HT1080 (cell line): ENCODE data around the gene PPP1R12A. TPM values are rescaled to one million over a fixed set of nuclear protein-coding genes. Genes with fewer than 3 reads are reported as not detected.
"Not testable (repeated sequence)": the region's sequence is repeated elsewhere in the genome, so short reads cannot be mapped to it uniquely, and the experiment has no call there.

ENCODE experiments used
- DNase-seq: peaks from one replicate; pipeline ENCODE4 v3.0.0-alpha.2; 2015; ENCODE audit warnings: low read depth
- polyA plus RNA-seq, 2 experiments: library from polyadenylated mRNA; depleted of rRNA; stranded (reverse); fragments of >200 nt; gene quantifications; 2 replicates each; pipeline ENCODE4 v1.2.3, GENCODE V29; 2015
- total RNA-seq: library from RNA; depleted of rRNA; stranded (reverse); fragments of >200 nt; shearing (Covaris generic); gene quantifications from 2 replicates; pipeline ENCODE4 v1.2.3, GENCODE V29; 2014; rRNA removed

The PPP1R12A gene
- total RNA-seq, result 36.3 and 43.4 TPM in 2 replicates
- 26.5 and 40.2 TPM in 2 replicates for polyA plus RNA-seq (2015; cell fraction: cytosol; rRNA removed)
- polyA plus RNA-seq (2015; cell fraction: nucleus; rRNA removed), result 85.9 and 107 TPM in 2 replicates

DNA sequence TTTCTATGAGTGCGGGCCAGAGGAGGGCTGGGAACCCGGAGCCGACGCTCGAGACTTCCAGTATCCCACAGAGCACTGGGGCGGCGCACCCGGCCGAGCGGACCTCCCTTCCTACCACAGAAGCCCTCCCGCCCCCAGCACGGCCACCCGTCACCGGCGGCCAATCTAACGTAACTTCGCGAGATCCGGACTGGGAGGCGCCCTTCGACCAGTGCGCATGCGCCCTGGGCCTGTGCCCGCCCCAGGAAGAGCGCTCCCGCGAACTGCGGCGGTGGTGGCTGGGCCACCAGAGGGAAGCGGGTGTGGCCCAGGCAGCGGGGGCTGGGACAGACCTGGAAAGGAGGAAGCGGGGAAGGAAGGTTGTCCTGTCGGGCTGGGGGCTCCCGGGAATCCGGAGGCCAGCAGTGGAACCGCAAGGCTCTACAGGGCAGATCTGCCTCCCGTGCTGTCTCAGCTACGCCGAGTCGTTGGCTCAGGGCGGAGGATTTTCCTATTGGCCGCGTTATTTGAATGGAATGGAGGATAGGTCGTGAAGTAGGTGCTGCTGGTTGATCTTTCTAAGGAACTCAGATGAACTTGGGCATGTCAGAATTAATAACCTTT is at the start of gene PPP1R12A:
PPP1R12A (minus strand) TSS at position 77 of the 603 bp plus-strand sequence. CDS start 166 bp downstream, outside the sequence.
- DNase-seq, result peak; percentile 99

DNA sequence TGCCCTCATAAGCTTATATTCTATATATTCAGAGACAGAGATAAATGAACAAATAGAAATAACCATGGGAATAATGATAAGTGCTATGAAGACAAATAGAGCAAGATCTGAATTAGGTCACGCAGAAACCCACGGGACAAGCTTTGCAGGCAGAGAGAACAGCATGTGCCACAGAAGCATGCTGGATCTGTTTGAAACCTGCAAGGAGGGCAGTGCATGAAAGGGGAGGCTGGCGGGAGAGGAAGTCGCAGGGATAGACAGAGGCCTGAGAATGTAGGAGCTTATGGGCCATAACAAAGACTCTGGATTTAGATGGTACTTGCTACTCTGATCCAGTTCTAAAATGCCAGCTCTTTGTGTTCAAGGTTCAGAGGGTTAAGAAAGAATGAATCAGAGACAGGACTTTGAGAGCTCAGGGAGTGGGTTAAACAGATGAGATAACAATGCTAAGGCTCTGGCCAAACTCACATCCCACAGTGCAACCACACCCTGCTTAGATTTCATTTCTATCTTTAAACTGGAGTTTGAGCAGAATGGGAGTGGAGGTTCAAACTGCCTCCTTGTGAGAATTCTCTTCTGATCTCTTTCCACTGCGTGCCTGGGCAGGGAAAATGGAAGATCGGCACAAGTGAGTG is 49.2 kb upstream of the PPP1R12A start:
- DNase-seq, result peak; percentile 76

DNA sequence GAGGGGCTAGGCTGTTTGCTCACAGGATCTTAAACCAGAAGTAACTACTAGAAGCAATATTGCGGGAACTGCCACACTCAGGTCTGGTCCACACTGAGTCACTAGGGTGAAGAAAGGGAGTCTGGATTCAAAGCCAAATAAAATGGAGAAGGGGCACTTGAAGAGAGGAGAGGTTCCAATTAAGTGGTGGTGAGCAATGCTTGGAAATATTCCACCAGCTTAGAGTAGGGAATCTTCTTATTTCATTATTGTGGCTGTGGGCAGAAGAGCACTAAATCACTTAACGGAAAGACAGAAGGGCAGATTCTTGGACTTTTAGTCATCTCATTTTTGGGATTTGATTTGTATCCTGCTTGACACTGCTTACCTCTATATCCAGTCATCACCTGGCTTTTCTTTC is 48.6 kb upstream of the PPP1R12A start:
- peak; percentile 95 for DNase-seq

DNA sequence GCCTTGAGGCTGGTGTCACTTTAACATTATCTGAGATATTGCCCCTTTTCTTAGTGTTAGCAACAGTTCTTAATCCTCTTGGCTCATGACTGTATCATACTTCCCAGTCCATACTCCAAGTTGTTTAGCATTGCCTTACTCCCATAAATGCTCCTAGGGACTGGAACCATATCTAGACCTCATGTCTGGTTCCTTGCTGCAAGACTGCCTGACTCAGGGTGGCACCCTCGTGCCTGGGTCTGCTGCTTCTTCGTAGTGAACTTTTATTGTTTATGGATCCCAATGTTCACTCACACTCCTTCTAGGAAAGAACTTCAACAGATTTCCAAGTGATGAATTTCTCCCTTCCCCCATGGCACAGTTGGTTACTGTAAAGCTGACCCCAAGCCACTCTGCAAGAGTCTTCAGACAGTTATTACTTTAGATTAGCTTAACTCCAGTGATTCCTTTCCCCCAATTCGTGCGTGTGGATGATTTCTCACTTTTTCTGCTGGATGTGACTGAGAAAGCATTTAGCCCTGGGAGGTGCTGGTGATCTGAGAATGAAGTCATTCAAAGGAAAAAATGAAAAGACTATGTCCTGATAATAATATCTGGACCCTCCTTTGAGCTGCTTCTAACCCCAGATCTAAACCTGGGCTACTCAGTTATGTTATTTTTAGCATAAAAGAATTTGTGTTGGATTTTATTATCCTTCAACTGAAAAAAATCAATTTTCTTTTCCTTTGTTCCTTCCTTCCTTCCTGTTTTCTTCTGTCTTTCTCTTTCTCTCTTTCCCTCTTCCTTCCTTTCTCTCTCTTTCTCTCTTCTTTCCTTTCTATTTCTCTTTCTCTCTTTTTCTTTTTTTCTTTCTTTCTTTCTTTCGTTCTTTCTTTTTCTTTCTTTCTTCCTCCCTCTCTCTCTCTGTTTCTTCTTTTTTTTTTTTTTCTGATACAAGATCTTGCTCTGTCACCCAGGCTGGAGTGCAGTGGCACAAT is 47.5 kb upstream of the PPP1R12A start:
- DNase-seq, result no peak

DNA sequence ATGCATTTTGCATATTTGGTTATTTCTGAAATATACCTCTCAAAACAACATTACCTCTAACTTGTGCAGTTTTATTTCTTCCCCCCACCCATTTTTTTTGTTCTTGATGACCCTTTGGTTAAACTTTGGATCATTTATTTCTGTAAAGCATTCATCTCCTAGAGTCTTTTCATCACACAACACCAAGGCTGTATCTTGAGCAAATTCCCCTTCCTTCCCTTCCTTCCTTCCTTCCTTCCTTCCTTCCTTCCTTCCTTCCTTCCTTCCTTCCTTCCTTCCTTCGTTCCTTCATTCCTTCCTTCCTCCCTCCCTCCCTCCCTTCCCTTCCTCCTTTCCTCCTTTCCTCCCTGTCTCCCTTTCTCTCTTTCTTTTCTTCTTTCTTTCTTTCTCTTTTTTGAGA is 43.8 kb upstream of the PPP1R12A start:
- DNase-seq, result no peak

DNA sequence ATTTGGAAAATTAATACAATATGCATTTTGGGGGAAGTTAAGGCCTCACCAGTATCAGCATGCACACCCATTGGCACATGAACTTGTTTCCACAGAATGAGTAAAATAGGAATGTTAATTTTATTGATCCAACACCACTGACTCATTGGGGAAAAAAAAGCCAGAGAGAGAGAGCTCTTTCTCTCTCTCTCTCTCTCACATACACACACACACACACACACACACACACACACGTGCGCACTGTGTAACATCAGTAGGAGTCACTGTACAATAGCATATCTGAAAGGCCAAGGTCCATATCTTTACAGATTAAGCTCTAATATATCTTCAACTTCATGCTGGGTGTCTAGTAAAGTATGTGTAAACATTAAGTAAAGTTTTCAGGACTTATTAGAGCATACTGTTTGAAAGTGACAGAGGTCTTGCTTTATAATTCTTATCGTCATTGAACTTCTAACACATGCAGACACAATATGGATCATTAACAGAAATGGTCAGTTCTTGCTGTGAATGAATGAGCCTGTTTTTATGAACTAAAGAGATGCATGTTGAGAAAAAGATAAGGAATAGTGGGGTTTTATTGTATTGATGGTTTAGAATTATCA is 43.1 kb upstream of the PPP1R12A start:
- DNase-seq, result not testable (repeated sequence)

DNA sequence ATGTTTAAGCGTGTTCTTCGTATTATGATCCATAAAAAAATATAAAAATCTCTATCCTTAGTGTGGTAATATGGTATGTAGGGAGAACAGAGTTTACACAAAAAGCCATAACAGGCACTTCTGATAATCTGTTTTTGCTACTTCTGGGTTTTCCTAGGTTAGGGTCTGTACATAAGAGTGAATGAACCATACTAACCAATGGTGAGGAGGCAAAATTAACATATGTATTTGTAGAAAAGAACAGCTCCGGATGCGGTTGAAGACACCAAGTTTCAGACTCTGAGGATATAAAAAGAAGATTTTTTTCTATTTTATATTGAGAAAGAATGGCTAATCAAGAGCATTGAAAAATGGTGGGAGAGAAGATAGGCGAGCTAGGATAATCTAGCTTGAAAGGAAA is 40.2 kb upstream of the PPP1R12A start:
- no peak for DNase-seq

DNA sequence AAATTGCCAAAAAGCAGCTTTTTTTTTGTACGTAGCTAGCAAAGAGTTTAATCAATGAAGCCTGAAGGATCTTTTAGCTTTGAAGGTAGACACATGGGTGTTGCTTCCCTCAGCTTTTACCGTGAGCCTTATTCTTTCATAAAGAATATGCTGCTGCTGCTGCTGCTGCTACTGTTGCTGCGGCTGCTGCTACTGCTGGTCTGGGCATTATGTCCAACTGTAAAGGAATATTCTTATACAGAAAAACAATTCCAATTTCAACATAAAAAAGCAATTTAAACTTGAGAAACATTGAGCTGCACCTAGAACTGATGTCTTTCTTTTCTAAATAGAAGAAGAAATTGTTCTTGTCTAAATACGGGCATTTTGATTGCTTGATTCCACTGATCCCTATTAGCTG is 38.9 kb upstream of the PPP1R12A start:
- DNase-seq, result no peak

DNA sequence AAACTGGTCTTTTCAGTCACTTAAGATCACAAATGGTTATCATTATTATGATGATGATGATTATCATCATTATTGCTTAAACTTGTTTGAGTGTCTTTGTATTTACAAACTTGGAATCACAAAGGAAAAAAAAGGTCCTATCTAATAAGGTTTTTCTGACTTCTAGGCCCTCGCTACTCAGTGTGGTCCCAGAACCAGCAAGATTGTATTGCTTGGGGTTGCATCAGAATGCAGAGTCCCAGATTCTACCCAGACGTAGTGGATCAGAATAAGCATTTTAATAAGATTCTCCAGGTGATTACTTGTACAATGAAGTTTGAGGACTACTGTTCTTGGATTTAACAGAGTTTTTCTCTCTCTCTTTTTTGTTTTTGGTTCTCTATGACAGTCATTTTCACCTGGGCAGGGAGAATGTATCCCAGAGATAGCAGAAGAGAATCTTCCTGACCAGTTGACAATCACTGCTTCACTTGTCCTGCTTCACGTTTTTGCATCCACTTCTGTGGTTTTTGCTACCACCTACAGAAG is 29.3 kb upstream of the PPP1R12A start:
- no peak for DNase-seq

DNA sequence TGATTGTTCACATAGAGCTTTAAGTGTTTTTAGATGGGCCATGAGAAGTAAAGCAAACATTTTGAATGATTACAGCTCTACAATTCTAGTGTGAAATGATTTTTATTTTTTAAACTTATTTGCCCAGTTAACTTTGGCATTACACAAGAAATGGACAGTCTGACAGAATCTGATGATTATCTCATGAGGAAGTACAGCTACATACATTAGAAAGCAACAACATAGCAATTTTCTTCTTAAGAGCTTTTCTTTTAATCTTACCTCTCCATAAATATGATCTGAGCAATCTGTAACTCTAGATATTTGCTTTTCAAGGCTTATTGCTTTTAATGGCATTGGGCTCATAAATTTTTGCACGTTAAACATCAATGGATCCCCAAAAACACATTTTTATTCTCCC is 26.5 kb upstream of the PPP1R12A start:
- DNase-seq, result no peak

DNA sequence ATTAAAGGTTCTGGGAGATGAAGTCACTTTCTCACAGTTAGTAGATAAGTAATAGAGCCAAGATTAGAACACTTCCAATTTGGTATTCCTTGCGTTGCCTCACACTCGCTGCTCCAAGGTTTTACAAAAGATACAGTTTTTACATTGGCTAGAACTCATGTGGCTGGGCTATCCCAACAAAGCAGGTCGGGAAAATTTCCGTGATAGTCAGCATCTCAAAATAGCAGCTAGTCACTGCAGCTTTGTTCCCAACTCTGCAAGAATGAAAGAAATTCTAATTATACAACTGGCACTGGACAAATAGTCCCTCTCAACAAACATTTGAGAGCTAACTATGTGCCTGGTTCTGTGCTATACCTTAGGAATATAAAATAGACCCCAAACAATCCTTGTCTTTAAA is 24.6 kb upstream of the PPP1R12A start:
- DNase-seq, result no peak

DNA sequence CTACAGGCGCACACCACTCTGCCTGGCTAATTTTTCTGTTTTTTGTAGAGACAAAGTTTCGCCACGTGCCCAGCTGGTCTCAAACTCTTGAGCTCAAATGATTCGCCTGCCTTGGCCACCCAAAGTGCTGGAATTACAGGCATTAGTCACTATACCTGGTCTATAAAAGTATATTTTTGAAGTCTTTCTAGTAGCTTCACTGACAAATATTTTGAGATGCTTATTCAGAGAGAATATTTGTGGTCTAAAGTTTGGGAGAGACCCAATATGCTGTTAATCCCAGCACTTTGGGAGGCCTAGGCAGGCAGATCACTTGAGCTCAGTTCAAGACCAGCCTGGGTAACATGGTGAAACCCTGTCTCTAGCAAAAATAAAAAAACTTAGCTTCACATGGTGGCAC is 22.0 kb upstream of the PPP1R12A start:
- DNase-seq, result no peak

DNA sequence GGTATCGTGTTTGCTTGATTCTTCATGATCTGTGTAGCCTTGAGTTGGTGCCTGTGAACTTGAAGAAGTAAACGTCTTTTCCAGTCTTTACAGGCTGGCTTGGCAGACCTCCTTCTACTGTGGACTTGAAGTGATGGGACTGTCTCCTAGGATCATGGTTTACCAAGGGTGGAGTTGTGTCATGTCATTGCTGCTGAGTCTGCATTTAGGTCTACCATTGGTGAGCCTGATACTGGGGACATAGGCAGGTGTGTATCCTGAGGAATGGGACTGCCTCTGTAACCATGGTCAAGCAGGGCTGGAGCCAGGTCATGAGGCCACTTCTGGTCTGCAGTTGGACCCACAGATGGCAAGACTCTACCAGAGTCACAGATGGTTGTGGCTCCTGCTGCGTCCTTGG is 20.7 kb upstream of the PPP1R12A start:
- no peak for DNase-seq

DNA sequence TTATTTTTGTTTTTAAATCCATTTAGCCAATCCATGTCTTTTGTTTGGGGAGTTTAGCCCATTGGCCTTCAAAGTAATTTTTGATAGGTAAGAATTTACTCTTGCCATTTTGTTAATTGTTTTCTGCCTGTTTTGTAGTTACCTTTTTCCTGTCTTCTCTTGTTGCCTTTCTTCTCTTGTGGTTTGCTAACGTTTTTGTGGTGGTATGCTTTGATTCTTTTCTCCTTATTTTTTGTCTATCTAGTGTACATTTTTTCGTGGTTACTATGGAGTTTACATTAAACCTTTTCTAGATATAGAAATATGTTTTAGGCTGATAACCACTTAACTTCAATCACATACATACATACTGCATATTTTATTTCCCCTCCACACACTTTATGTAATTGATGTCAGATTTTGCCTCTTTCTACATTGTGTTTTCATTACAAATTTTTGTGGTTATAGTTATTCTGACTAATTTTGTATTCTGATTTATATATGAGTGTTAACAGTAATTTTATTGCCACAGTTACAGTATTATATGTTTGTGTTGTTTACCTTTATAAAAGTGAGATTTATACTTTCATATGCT is 19.2 kb upstream of the PPP1R12A start:
- no peak for DNase-seq

DNA sequence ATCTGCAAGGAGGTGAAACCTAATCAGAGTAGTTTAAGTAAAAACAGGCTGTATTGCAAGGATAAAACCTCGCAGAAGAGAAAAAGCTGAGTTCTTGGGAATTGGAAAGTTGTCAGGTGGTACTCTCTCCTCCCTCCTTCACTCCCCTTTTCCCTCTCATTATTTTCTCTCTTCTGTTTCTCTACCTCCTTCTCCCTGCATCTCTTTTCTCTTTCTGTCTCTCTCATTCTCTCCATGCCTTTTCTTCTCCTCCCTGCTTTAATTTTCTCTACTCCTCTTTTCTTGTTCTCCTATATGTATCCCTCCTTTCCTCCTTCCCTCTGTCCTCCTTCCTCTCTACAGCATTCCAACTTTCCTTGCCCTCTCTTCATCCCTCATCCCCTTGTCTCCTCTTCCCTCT is 14.2 kb upstream of the PPP1R12A start:
- DNase-seq, result no peak

DNA sequence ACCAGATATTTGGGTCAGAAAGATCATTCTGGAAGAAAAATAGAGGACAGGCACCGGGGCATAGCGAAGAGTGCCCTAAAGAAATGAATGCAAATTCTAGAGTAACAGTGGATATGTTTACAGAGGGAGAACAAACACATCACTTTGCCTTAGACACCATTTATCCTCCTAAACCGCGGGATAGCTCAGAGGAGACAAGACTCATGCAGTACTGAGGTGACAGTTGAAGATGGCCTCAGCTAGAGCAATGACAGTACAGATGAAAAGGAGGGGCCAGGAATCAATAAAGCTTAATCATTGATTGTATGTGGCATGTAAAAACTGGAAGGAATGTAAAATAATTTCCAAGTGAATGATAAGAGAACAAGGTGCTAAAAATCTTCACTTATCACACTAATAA is 10.5 kb upstream of the PPP1R12A start:
- DNase-seq, result no peak

DNA sequence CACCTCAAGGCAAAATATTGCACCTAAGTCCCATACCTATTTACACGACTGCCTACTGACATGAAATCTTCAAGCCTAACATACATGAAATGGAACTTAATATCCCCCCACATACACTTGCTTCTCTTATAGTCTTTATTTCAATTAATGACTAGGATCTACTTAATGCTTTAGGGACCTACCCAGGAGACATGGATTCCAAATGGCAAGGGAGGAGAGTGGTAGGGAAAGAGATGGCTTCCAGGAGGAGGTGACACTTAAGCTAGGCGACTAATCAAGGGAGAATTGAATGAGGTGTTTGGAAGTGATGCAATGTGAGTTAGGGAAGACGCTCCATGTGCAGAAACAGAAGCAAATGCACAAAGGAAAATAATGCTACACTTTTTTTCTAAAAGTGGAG is 9.7 kb upstream of the PPP1R12A start:
- no peak for DNase-seq

DNA sequence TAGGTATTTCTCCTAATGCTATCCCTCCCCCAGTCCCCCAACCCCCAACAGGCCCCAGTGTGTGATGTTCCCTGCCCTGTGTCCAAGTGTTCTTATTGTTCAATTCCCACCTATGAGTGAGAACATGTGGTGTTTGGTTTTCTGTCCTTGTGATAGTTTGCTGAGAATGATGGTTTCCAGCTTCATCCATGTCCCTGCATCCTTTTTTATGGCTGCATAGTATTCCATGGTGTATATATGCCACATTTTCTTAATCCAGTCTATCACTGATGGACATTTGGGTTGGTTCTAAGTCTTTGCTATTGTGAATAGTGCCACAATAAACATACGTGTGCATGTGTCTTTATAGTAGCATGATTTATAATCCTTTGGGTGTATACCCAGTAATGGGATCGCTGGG is 7.9 kb upstream of the PPP1R12A start:
- DNase-seq, result not testable (repeated sequence)

DNA sequence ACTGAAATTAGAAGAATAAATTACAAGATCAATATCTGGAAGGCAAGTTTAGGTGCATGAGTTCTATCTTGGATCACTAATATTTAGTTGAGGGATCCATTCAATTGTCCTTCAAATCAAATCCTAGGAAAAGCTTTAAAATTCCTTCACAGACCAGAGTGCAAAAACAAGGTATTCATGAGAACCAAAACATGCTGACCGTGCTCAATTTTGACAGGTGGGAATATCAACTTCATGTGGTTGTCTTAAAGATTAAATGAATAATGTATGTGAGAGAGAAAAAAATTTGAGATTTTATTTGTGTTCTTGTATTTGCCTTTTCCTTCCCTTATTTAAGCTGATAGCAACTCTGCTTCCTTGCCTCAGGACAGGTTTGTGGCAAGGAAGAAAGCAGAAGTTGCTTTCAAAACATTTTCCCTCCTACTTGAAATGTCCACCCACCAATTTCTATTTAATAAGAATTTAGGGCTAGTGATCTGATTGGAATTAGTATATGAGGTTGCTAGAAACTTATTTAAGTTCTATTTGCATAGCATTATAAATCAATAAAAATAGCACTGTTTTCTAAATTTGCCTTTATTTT is 4.9 kb upstream of the PPP1R12A start:
- no peak for DNase-seq

DNA sequence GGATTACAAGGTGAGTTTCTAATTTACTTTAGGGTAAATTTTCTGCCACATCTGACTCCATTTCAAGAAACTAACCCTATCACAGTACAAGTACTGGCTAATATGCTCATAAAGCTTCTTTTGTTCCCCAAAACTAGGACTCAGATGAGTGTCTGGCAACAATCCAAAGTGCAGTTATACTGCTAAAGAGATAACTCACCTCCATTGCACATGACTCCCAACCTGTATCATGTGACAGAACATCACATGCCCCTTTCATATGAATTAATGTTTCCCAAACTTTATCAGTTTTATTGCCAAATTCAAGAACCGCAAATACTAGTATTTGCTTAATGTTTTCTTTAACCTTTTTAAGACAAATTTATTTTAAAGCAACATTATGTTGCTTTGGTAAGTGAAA is 3.9 kb upstream of the PPP1R12A start:
- no peak for DNase-seq

DNA sequence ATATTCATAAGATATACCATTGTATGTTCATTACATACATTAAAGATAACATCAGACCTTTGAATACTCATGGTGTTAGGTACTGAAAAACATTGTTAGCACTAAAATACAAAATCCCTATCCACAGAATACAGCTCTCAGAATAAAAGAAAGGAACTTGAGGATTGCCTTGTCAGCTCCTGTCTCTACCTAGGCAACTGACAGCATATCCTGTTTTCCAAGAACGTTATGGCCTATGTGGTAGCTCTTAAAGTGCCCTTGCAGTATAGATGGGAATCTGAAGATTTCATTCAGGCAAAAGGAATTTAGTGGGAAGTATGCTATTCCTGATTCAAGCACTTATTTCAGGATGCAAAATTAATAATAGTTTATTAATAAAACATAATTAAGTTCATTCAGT is 1.8 kb upstream of the PPP1R12A start:
- DNase-seq, result no peak
